Neural progenitor cell (in vitro differentiated cells): Measurements from ENCODE around the gene RPS27A. TPM values are rescaled to one million over a fixed set of nuclear protein-coding genes. Genes with fewer than 3 reads are reported as not detected.
"Not testable (repeated sequence)": the region's sequence is repeated elsewhere in the genome, so short reads cannot be mapped to it uniquely, and the experiment has no call there.

Experiments
- DNase-seq: peaks from one replicate; pipeline ENCODE4 v3.0.0-alpha.2; 2016; ENCODE audit warnings: low spot score
- H2AFZ ChIP-seq: fragments of 200-600 bp; sonication (generic); replicated peaks from 2 replicates; pipeline ENCODE4 v1.6.1; 2016; ENCODE audit warnings: antibody characterized with exemption
- H3F3A ChIP-seq: fragments of 200-600 bp; sonication (generic); 2 replicates; pipeline ENCODE4 v1.6.1; 2016; ENCODE audit warnings: antibody characterized with exemption, low read depth
- H3K27ac ChIP-seq: fragments of 200-600 bp; sonication (generic); 2 replicates; pipeline ENCODE4 v1.5.1; 2016; ENCODE audit warnings: mild to moderate bottlenecking
- H3K27me3 ChIP-seq: fragments of 200-600 bp; sonication (generic); 2 replicates; pipeline ENCODE4 v1.6.1; 2016; ENCODE audit warnings: mild to moderate bottlenecking, moderate library complexity
- H3K36me3 ChIP-seq: fragments of 200-600 bp; sonication (generic); 2 replicates; pipeline ENCODE4 v1.5.1; 2016
- H3K4me1 ChIP-seq: fragments of 200-600 bp; sonication (generic); 2 replicates; pipeline ENCODE4 v1.6.1; 2016; ENCODE audit warnings: mixed run types
- H3K4me2 ChIP-seq: fragments of 200-600 bp; sonication (generic); 2 replicates; pipeline ENCODE4 v1.6.1; 2016
- H3K4me3 ChIP-seq: fragments of 200-600 bp; sonication (generic); 2 replicates; pipeline ENCODE4 v1.5.1; 2016
- H3K79me2 ChIP-seq: fragments of 200-600 bp; sonication (generic); 2 replicates; pipeline ENCODE4 v1.6.1; 2016; ENCODE audit warnings: low read depth
- H3K9ac ChIP-seq: fragments of 200-600 bp; sonication (generic); 2 replicates; pipeline ENCODE4 v1.6.1; 2016
- H3K9me3 ChIP-seq: fragments of 200-600 bp; sonication (generic); 2 replicates; pipeline ENCODE4 v1.5.1; 2016; ENCODE audit warnings: low read depth
- H4K20me1 ChIP-seq: fragments of 200-600 bp; sonication (generic); 2 replicates; pipeline ENCODE4 v1.6.1; 2016; ENCODE audit warnings: low read depth
- H3K27ac Mint-ChIP-seq: 3 replicates; pipeline ENCODE4 v1.8.0; 2021; ENCODE audit warnings: mixed read lengths
- H3K27me3 Mint-ChIP-seq: 2 replicates; pipeline ENCODE4 v1.8.0; 2022; ENCODE audit warnings: low read depth, mild to moderate bottlenecking, inconsistent platforms, moderate library complexity, mixed read lengths; ENCODE audit not compliant: insufficient read depth
- H3K36me3 Mint-ChIP-seq: 3 replicates; pipeline ENCODE4 v1.8.0; 2021; ENCODE audit warnings: mixed read lengths
- H3K4me1 Mint-ChIP-seq: 3 replicates; pipeline ENCODE4 v1.8.0; 2021; ENCODE audit warnings: mixed read lengths
- H3K4me3 Mint-ChIP-seq: 3 replicates; pipeline ENCODE4 v1.8.0; 2021; ENCODE audit warnings: mild to moderate bottlenecking, moderate library complexity, mixed read lengths
- H3K9me3 Mint-ChIP-seq: 3 replicates; pipeline ENCODE4 v1.8.0; 2020; ENCODE audit warnings: mixed read lengths
- EZH2 ChIP-seq: fragments of 200-600 bp; sonication (generic); IDR thresholded peaks from 2 replicates; pipeline ENCODE4 v1.6.1; 2017; ENCODE audit warnings: antibody characterized with exemption, mild to moderate bottlenecking, moderate library complexity
- EZH2phosphoT487 ChIP-seq: fragments of 200-600 bp; sonication (generic); IDR thresholded peaks from 2 replicates; pipeline ENCODE4 v1.6.1; 2017; ENCODE audit warnings: antibody characterized with exemption
- total RNA-seq: library from RNA; depleted of rRNA; stranded (reverse); fragments of >200 nt; gene quantifications from 2 replicates; pipeline ENCODE4 v1.2.3, GENCODE V29; 2015; ENCODE audit warnings: low replicate concordance
- TF ChIP-seq, protein P1 (sequence below): fragments of 200-600 bp; sonication (generic); IDR thresholded peaks from 2 replicates; pipeline ENCODE4 v1.5.1; 2017; ENCODE audit warnings: antibody characterized with exemption, mild to moderate bottlenecking

The RPS27A gene
- total RNA-seq, 1 donor from 2014 or later = 2,741 TPM

DNA sequence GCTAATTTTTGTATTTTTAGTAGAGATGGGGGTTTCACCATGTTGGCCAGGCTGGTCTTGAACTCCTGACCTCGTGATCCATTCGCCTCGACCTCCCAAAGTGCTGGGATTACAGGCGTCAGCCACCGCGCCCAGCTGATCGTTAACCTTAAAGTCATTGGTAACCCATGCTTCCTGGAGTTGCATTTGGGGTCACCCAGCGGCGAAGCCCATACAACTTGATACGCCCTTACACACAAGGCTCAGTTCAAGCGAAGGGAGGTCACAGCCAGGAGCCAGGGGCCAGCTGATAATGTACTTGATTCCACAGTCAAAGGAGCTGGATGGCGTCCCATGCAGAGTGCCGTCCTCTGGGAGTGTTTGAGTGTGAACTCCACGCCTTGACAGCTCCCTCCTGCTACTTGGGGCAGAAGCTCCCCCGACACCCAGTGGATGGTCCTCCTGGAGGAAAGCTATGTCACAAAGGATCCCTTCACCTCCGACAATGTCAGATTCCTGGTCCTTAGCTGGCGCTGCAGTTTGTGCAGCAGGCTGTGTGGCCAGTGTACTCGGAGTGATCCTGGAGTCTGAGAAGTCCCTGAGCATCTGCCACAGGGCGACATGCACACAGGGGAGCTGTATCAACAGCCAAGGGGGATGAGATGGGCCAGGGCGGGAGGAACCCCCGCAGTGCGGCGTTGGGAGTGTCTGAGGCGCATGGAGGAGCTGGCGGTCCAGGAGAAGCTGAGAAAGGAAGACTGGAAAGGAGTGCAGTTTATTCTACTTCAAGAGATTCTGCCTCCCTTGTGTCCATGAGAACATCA is 8.3 kb upstream of the RPS27A start:
- Histone ChIP-seq H3K4me3 (peak overlapping the region; percentile 63), H3F3A (peaks cover 21% of the 10 kb centered on the region), H3K9me3 (no peaks in the 10 kb centered on the region), H4K20me1 (peaks cover 8% of the 10 kb centered on the region), H3K9ac (no peak overlapping the region), H3K79me2 (peaks cover 23% of the 10 kb centered on the region), H3K4me1 (no peaks in the 10 kb centered on the region), H3K27me3 (no peaks in the 10 kb centered on the region), H2AFZ (no peak overlapping the region), H3K4me2 (peak overlapping the region; percentile 81), H3K27ac (no peak overlapping the region), H3K36me3 (no peaks in the 10 kb centered on the region)
- no peak for DNase-seq
- Mint-ChIP-seq H3K36me3 (peaks cover 22% of the 10 kb centered on the region), H3K4me3 (no peak overlapping the region), H3K27me3 (peaks cover 4% of the 10 kb centered on the region), H3K4me1 (peaks cover 8% of the 10 kb centered on the region), H3K9me3 (no peaks in the 10 kb centered on the region), H3K27ac (no peak overlapping the region)
- TF ChIP-seq EZH2 (no peak), EZH2phosphoT487 (no peak)
- TF ChIP-seq, protein P1, sequence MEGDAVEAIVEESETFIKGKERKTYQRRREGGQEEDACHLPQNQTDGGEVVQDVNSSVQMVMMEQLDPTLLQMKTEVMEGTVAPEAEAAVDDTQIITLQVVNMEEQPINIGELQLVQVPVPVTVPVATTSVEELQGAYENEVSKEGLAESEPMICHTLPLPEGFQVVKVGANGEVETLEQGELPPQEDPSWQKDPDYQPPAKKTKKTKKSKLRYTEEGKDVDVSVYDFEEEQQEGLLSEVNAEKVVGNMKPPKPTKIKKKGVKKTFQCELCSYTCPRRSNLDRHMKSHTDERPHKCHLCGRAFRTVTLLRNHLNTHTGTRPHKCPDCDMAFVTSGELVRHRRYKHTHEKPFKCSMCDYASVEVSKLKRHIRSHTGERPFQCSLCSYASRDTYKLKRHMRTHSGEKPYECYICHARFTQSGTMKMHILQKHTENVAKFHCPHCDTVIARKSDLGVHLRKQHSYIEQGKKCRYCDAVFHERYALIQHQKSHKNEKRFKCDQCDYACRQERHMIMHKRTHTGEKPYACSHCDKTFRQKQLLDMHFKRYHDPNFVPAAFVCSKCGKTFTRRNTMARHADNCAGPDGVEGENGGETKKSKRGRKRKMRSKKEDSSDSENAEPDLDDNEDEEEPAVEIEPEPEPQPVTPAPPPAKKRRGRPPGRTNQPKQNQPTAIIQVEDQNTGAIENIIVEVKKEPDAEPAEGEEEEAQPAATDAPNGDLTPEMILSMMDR = no peak

- H3K27me3 Mint-ChIP-seq = peaks cover 4% of the 10 kb centered on the region
- DNase-seq = peak; percentile 14
These were observed 7.7 kb upstream of the RPS27A start for GRCh38 chr2:55224761-55225261.

GRCh38 chr2:55225481-55226020 is 6.9 kb upstream of the RPS27A start:
- TF ChIP-seq, protein P1 = no peak
- no peak for TF ChIP-seq EZH2
- TF ChIP-seq EZH2phosphoT487 = no peak
- Mint-ChIP-seq H3K4me1 (peaks cover 18% of the 10 kb centered on the region), H3K27me3 (peaks cover 4% of the 10 kb centered on the region), H3K27ac (peak overlapping the region; percentile 30), H3K4me3 (no peak overlapping the region), H3K9me3 (no peaks in the 10 kb centered on the region), H3K36me3 (peaks cover 28% of the 10 kb centered on the region)
- no peak for DNase-seq
- no peaks in the 10 kb centered on the region for H3K27me3 ChIP-seq
- H2AFZ ChIP-seq = no peak overlapping the region
- H3K9ac ChIP-seq = no peak overlapping the region
- H3K4me3 ChIP-seq = no peak overlapping the region
- no peak overlapping the region for H3K27ac ChIP-seq
- peaks cover 37% of the 10 kb centered on the region for H3K79me2 ChIP-seq
- H3K9me3 ChIP-seq = no peaks in the 10 kb centered on the region
- peaks cover 21% of the 10 kb centered on the region for H3F3A ChIP-seq
- H3K4me2 ChIP-seq = no peak overlapping the region
- H4K20me1 ChIP-seq = peaks cover 8% of the 10 kb centered on the region
- H3K36me3 ChIP-seq = no peaks in the 10 kb centered on the region
- no peaks in the 10 kb centered on the region for H3K4me1 ChIP-seq

More at GRCh38 chr2:55224761-55225261, 7.7 kb upstream of the RPS27A start:
- TF ChIP-seq EZH2 (no peak), EZH2phosphoT487 (no peak)
- TF ChIP-seq, protein P1 = no peak
- no peaks in the 10 kb centered on the region for H3K36me3 ChIP-seq
- Mint-ChIP-seq H3K9me3 (no peaks in the 10 kb centered on the region), H3K4me1 (peaks cover 11% of the 10 kb centered on the region), H3K4me3 (no peak overlapping the region), H3K36me3 (peaks cover 22% of the 10 kb centered on the region), H3K27ac (peak overlapping the region; percentile 74)
- no peak overlapping the region for H2AFZ ChIP-seq
- H4K20me1 ChIP-seq = peaks cover 8% of the 10 kb centered on the region
- peaks cover 30% of the 10 kb centered on the region for H3K79me2 ChIP-seq
- no peak overlapping the region for H3K4me3 ChIP-seq
- H3K4me1 ChIP-seq = no peaks in the 10 kb centered on the region
- H3K4me2 ChIP-seq = no peak overlapping the region
- H3K27ac ChIP-seq = no peak overlapping the region
- no peaks in the 10 kb centered on the region for H3K27me3 ChIP-seq
- H3K9me3 ChIP-seq = no peaks in the 10 kb centered on the region
- H3K9ac ChIP-seq = no peak overlapping the region
- peaks cover 21% of the 10 kb centered on the region for H3F3A ChIP-seq

GRCh38 chr2:55227437-55228225 is 4.9 kb upstream of the RPS27A start:
- not testable (repeated sequence) for H3K27me3 Mint-ChIP-seq, H3K27ac ChIP-seq

More at GRCh38 chr2:55227437-55228225, 4.9 kb upstream of the RPS27A start:
- not testable (repeated sequence) for H3K27me3 ChIP-seq, DNase-seq, H3K4me1 ChIP-seq, H3K9me3 ChIP-seq, H3K27ac Mint-ChIP-seq, H3K9me3 Mint-ChIP-seq, H4K20me1 ChIP-seq, H3K9ac ChIP-seq, H3K4me3 ChIP-seq, H3K4me2 ChIP-seq, H3K36me3 ChIP-seq, H2AFZ ChIP-seq, H3K4me3 Mint-ChIP-seq
- Histone ChIP-seq H3F3A (peaks cover 29% of the 10 kb centered on the region), H3K79me2 (peaks cover 51% of the 10 kb centered on the region)
- H3K36me3 Mint-ChIP-seq = peaks cover 23% of the 10 kb centered on the region
- H3K4me1 Mint-ChIP-seq = peaks cover 27% of the 10 kb centered on the region
